Skeletal muscle cell (primary cell): ENCODE data around the gene EFCAB6.

Experiments used
- DNase-seq: peaks from one replicate; pipeline ENCODE4 v3.0.0-alpha.2; 2010; ENCODE audit warnings: low read depth
- H3K4me3 ChIP-seq: 2 replicates; pipeline ENCODE4 v1.5.1; 2011; ENCODE audit warnings: low read depth, mild to moderate bottlenecking, control low read depth, low read length, moderate library complexity

Gene EFCAB6

GRCh38 chr22:43567691-43568324 lies 244.3 kb downstream of the EFCAB6 start:
- H3K4me3 ChIP-seq = no peak overlapping the region
- no peak for DNase-seq

- no peak overlapping the region for H3K4me3 ChIP-seq
These were observed 245.4 kb downstream of the EFCAB6 start for GRCh38 chr22:43566561-43567332.

GRCh38 chr22:43566021-43566420 lies 246.1 kb downstream of the EFCAB6 start:
- no peak for DNase-seq
- no peak overlapping the region for H3K4me3 ChIP-seq

More at GRCh38 chr22:43566561-43567332, 245.4 kb downstream of the EFCAB6 start:
- no peak for DNase-seq

GRCh38 chr22:43564859-43565258 lies 247.2 kb downstream of the EFCAB6 start:
- no peak for DNase-seq
- H3K4me3 ChIP-seq = no peak overlapping the region

- no peak for DNase-seq
- no peak overlapping the region for H3K4me3 ChIP-seq
These were observed 248.5 kb downstream of the EFCAB6 start for GRCh38 chr22:43563571-43563970.

- DNase-seq = no peak
- H3K4me3 ChIP-seq = no peak overlapping the region
These were observed 249.3 kb downstream of the EFCAB6 start for GRCh38 chr22:43562843-43563242.

- no peak for DNase-seq
These were observed 250.5 kb downstream of the EFCAB6 start for GRCh38 chr22:43561415-43562178.

GRCh38 chr22:43560651-43561050 lies 251.5 kb downstream of the EFCAB6 start:
- H3K4me3 ChIP-seq = no peak overlapping the region
- DNase-seq = no peak

More at GRCh38 chr22:43561415-43562178, 250.5 kb downstream of the EFCAB6 start:
- no peak overlapping the region for H3K4me3 ChIP-seq

GRCh38 chr22:43555561-43556515 lies 256.3 kb downstream of the EFCAB6 start:
- DNase-seq = no peak
- H3K4me3 ChIP-seq = no peak overlapping the region

GRCh38 chr22:43554694-43555365 lies 257.3 kb downstream of the EFCAB6 start:
- no peak overlapping the region for H3K4me3 ChIP-seq
- no peak for DNase-seq

- no peak for DNase-seq
- no peak overlapping the region for H3K4me3 ChIP-seq
These were observed 257.9 kb downstream of the EFCAB6 start for GRCh38 chr22:43554259-43554636.

GRCh38 chr22:43553451-43554258 lies 258.4 kb downstream of the EFCAB6 start:
- H3K4me3 ChIP-seq = no peak overlapping the region
- DNase-seq = no peak

GRCh38 chr22:43550672-43551071 lies 261.4 kb downstream of the EFCAB6 start:
- no peak for DNase-seq
- H3K4me3 ChIP-seq = no peak overlapping the region

GRCh38 chr22:43550024-43550620 lies 262.0 kb downstream of the EFCAB6 start:
- no peak for DNase-seq
- no peak overlapping the region for H3K4me3 ChIP-seq

GRCh38 chr22:43546186-43546585 lies 265.9 kb downstream of the EFCAB6 start:
- no peak overlapping the region for H3K4me3 ChIP-seq
- DNase-seq = no peak

- no peak overlapping the region for H3K4me3 ChIP-seq
- no peak for DNase-seq
These were observed 267.8 kb downstream of the EFCAB6 start for GRCh38 chr22:43544289-43544673.

GRCh38 chr22:43543522-43544288 lies 268.4 kb downstream of the EFCAB6 start:
- no peak overlapping the region for H3K4me3 ChIP-seq
- no peak for DNase-seq
